ENCODE results near the gene LCP2.

The LCP2 gene

GRCh38 chr5:170293273-170293672, 4.3 kb downstream of the LCP2 start:
- Mint-ChIP-seq H3K27ac (peak overlapping the region; percentile 99), H3K4me1 (peaks cover 82% of the 10 kb centered on the region), H3K9me3 (no peaks in the 10 kb centered on the region), H3K36me3 (peaks cover 100% of the 10 kb centered on the region), H3K4me3 (peak overlapping the region; percentile 97)
- ATAC-seq (peak; percentile 67), DNase-seq (ENCODE audit: low spot score in 2 of 2) (peak in 1 of 2 donors; percentile 86)

GRCh38 chr5:170292179-170293104, 5.1 kb downstream of the LCP2 start:
- peaks cover 85% of the 10 kb centered on the region for H3K4me1 Mint-ChIP-seq
- H3K27ac Mint-ChIP-seq, result peak overlapping the region; percentile 99
- H3K36me3 Mint-ChIP-seq, result peaks cover 100% of the 10 kb centered on the region
- no peaks in the 10 kb centered on the region for H3K9me3 Mint-ChIP-seq
- H3K4me3 Mint-ChIP-seq, result peak overlapping the region; percentile 97
- ATAC-seq (no peak), DNase-seq (ENCODE audit: low spot score in 2 of 2) (no peak)

GRCh38 chr5:170290498-170290897, 7.1 kb downstream of the LCP2 start:
- H3K27ac Mint-ChIP-seq, result peak overlapping the region; percentile 99
- no peak for DNase-seq (ENCODE audit: low spot score in 2 of 2)
- H3K9me3 Mint-ChIP-seq, result no peaks in the 10 kb centered on the region
- ATAC-seq, result no peak
- H3K36me3 Mint-ChIP-seq, result peaks cover 100% of the 10 kb centered on the region
- peaks cover 98% of the 10 kb centered on the region for H3K4me1 Mint-ChIP-seq
- peak overlapping the region; percentile 97 for H3K4me3 Mint-ChIP-seq

GRCh38 chr5:170289764-170290163, 7.8 kb downstream of the LCP2 start:
- Mint-ChIP-seq H3K9me3 (no peaks in the 10 kb centered on the region), H3K4me3 (peak overlapping the region; percentile 97), H3K27ac (peak overlapping the region; percentile 99), H3K4me1 (peaks cover 100% of the 10 kb centered on the region), H3K36me3 (peaks cover 100% of the 10 kb centered on the region)
- ATAC-seq (peak; percentile 57), DNase-seq (ENCODE audit: low spot score in 2 of 2) (no peak)

GRCh38 chr5:170289121-170289520, 8.5 kb downstream of the LCP2 start:
- Mint-ChIP-seq H3K36me3 (peaks cover 100% of the 10 kb centered on the region), H3K9me3 (no peaks in the 10 kb centered on the region), H3K4me1 (peaks cover 100% of the 10 kb centered on the region), H3K4me3 (peak overlapping the region; percentile 97), H3K27ac (peak overlapping the region; percentile 99)
- peak; percentile 19 for ATAC-seq
- no peak for DNase-seq (ENCODE audit: low spot score in 2 of 2)

- no peak for DNase-seq (ENCODE audit: low spot score in 2 of 2)
- H3K4me3 Mint-ChIP-seq, result peak overlapping the region; percentile 97
- H3K36me3 Mint-ChIP-seq, result peaks cover 100% of the 10 kb centered on the region
- no peaks in the 10 kb centered on the region for H3K9me3 Mint-ChIP-seq
- H3K4me1 Mint-ChIP-seq, result peaks cover 100% of the 10 kb centered on the region
- ATAC-seq, result no peak
- peak overlapping the region; percentile 99 for H3K27ac Mint-ChIP-seq
These were observed 9.0 kb downstream of the LCP2 start for GRCh38 chr5:170288551-170288950.

GRCh38 chr5:170288151-170288550, 9.4 kb downstream of the LCP2 start:
- peaks cover 100% of the 10 kb centered on the region for H3K4me1 Mint-ChIP-seq
- ATAC-seq (no peak), DNase-seq (ENCODE audit: low spot score in 2 of 2) (no peak)
- no peaks in the 10 kb centered on the region for H3K9me3 Mint-ChIP-seq
- peak overlapping the region; percentile 99 for H3K27ac Mint-ChIP-seq
- H3K4me3 Mint-ChIP-seq, result peak overlapping the region; percentile 97
- peaks cover 100% of the 10 kb centered on the region for H3K36me3 Mint-ChIP-seq

GRCh38 chr5:170287532-170287931, 10.0 kb downstream of the LCP2 start:
- ATAC-seq (peak; percentile 66), DNase-seq (ENCODE audit: low spot score in 2 of 2) (no peak)
- H3K36me3 Mint-ChIP-seq, result peaks cover 100% of the 10 kb centered on the region

GRCh38 chr5:170286386-170286925, 11.1 kb downstream of the LCP2 start:
- Mint-ChIP-seq H3K36me3 (peaks cover 100% of the 10 kb centered on the region), H3K4me3 (peak overlapping the region; percentile 72), H3K4me1 (peaks cover 100% of the 10 kb centered on the region), H3K9me3 (no peaks in the 10 kb centered on the region), H3K27ac (peak overlapping the region; percentile 99)
- DNase-seq (ENCODE audit: low spot score in 2 of 2) (no peak), ATAC-seq (no peak)

More at GRCh38 chr5:170287532-170287931, 10.0 kb downstream of the LCP2 start:
- H3K4me3 Mint-ChIP-seq, result peak overlapping the region; percentile 97
- H3K4me1 Mint-ChIP-seq, result peaks cover 100% of the 10 kb centered on the region
- peak overlapping the region; percentile 99 for H3K27ac Mint-ChIP-seq
- H3K9me3 Mint-ChIP-seq, result no peaks in the 10 kb centered on the region

- Mint-ChIP-seq H3K27ac (peak overlapping the region; percentile 99), H3K4me1 (peaks cover 100% of the 10 kb centered on the region), H3K4me3 (peak overlapping the region; percentile 72), H3K36me3 (peaks cover 100% of the 10 kb centered on the region), H3K9me3 (no peaks in the 10 kb centered on the region)
- DNase-seq (ENCODE audit: low spot score in 2 of 2) (no peak), ATAC-seq (no peak)
These were observed 12.4 kb downstream of the LCP2 start for GRCh38 chr5:170285181-170285580.

- ATAC-seq (no peak), DNase-seq (ENCODE audit: low spot score in 2 of 2) (no peak)
- H3K4me1 Mint-ChIP-seq, result peaks cover 100% of the 10 kb centered on the region
- no peaks in the 10 kb centered on the region for H3K9me3 Mint-ChIP-seq
- H3K27ac Mint-ChIP-seq, result peak overlapping the region; percentile 99
- H3K4me3 Mint-ChIP-seq, result peak overlapping the region; percentile 72
- H3K36me3 Mint-ChIP-seq, result peaks cover 100% of the 10 kb centered on the region
These were observed 13.3 kb downstream of the LCP2 start for GRCh38 chr5:170284231-170284630.

- H3K4me3 Mint-ChIP-seq, result peak overlapping the region; percentile 72
- no peak for ATAC-seq
- peaks cover 100% of the 10 kb centered on the region for H3K4me1 Mint-ChIP-seq
- peak overlapping the region; percentile 99 for H3K27ac Mint-ChIP-seq
- peaks cover 100% of the 10 kb centered on the region for H3K36me3 Mint-ChIP-seq
- no peaks in the 10 kb centered on the region for H3K9me3 Mint-ChIP-seq
- no peak for DNase-seq (ENCODE audit: low spot score in 2 of 2)
These were observed 14.3 kb downstream of the LCP2 start for GRCh38 chr5:170283296-170283695.

GRCh38 chr5:170280011-170280493, 17.5 kb downstream of the LCP2 start:
- H3K4me1 Mint-ChIP-seq, result peaks cover 100% of the 10 kb centered on the region
- H3K4me3 Mint-ChIP-seq, result peak overlapping the region; percentile 72
- ATAC-seq (no peak), DNase-seq (ENCODE audit: low spot score in 2 of 2) (no peak)
- peak overlapping the region; percentile 99 for H3K27ac Mint-ChIP-seq
- H3K9me3 Mint-ChIP-seq, result no peaks in the 10 kb centered on the region
- H3K36me3 Mint-ChIP-seq, result peaks cover 100% of the 10 kb centered on the region

GRCh38 chr5:170279459-170279817, 18.1 kb downstream of the LCP2 start:
- ATAC-seq (peak; percentile 0), DNase-seq (ENCODE audit: low spot score in 2 of 2) (no peak)
- Mint-ChIP-seq H3K36me3 (peaks cover 100% of the 10 kb centered on the region), H3K4me1 (peaks cover 99% of the 10 kb centered on the region), H3K27ac (peak overlapping the region; percentile 99), H3K4me3 (peak overlapping the region; percentile 72), H3K9me3 (no peaks in the 10 kb centered on the region)

GRCh38 chr5:170278611-170279458, 18.7 kb downstream of the LCP2 start:
- Mint-ChIP-seq H3K9me3 (no peaks in the 10 kb centered on the region), H3K36me3 (peaks cover 100% of the 10 kb centered on the region), H3K27ac (peak overlapping the region; percentile 99), H3K4me1 (peaks cover 99% of the 10 kb centered on the region), H3K4me3 (peak overlapping the region; percentile 72)
- peak; percentile 67 to 92 for DNase-seq (ENCODE audit: low spot score in 2 of 2)
- peak; percentile 88 for ATAC-seq
